WERI-Rb-1 (cell line): ENCODE data around the gene CREBL2.

Experiments
- DNase-seq: peaks from one replicate; pipeline ENCODE4 v3.0.0-alpha.2; 2020
- H3K27ac ChIP-seq: fragments of 250-450 bp; sonication (Bioruptor Pico); 2 replicates; pipeline ENCODE4 v1.5.1; 2020; ENCODE audit warnings: mild to moderate bottlenecking, moderate library complexity
- H3K27me3 ChIP-seq: fragments of 250-450 bp; sonication (Bioruptor Pico); 2 replicates; pipeline ENCODE4 v1.5.1; 2021; ENCODE audit warnings: mild to moderate bottlenecking, low read depth, moderate library complexity; ENCODE audit not compliant: insufficient read depth, severe bottlenecking
- H3K36me3 ChIP-seq: fragments of 250-450 bp; sonication (Bioruptor Pico); 2 replicates; pipeline ENCODE4 v1.5.1; 2020; ENCODE audit warnings: mild to moderate bottlenecking, moderate library complexity
- H3K4me3 ChIP-seq: 2 replicates; pipeline ENCODE4 v1.5.1; 2011; ENCODE audit warnings: low read depth, mild to moderate bottlenecking, control low read depth, low read length
- H3K9me3 ChIP-seq: fragments of 250-450 bp; sonication (Bioruptor Pico); 2 replicates; pipeline ENCODE4 v1.5.1; 2021; ENCODE audit warnings: mild to moderate bottlenecking, moderate library complexity; ENCODE audit not compliant: severe bottlenecking
- CTCF ChIP-seq: IDR thresholded peaks from 2 replicates; pipeline ENCODE4 v1.5.1; 2011; ENCODE audit warnings: low read depth, mild to moderate bottlenecking, control low read depth, inconsistent platforms, low read length

The CREBL2 gene

DNA sequence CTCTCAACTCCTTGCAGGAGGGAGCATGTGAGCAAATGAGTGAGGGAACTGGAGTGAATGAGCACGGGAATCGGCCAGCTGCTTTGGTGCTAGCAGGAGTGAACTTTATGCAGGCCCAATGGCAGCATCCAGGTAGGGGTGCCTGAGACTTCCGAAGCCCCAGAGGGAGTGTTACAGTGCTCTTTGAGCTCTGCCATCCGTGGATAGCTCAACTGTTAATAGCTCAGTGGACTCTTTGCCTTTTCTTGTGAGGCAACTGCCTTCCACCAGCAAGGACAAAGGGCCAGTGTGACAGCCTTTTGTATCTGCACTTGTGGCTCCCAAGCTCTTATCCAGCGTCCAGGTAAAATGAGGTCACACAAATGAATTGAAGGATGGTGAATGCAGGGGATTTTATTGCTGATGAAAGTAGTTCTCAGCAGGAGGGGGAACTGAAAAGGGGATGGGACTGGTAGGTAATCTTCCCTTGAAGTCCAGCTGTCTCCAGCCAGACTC, 12.9 kb downstream of the CREBL2 start:
- peaks cover 3% of the 10 kb centered on the region; the same call in 1 of the 2 replicates for H3K36me3 ChIP-seq
- no peak for TF ChIP-seq CTCF
- no peaks in the 10 kb centered on the region for H3K27me3 ChIP-seq
- no peak for DNase-seq
- H3K9me3 ChIP-seq, result peaks cover 3% of the 10 kb centered on the region
- H3K4me3 ChIP-seq, result no peak overlapping the region
- no peak overlapping the region for H3K27ac ChIP-seq

GRCh38 chr12:12626471-12626870, 14.8 kb downstream of the CREBL2 start:
- H3K4me3 ChIP-seq, result no peak overlapping the region
- no peak for TF ChIP-seq CTCF
- no peaks in the 10 kb centered on the region for H3K36me3 ChIP-seq
- no peak for DNase-seq
- H3K27ac ChIP-seq, result no peak overlapping the region
- no peaks in the 10 kb centered on the region for H3K27me3 ChIP-seq
- H3K9me3 ChIP-seq, result peaks cover 3% of the 10 kb centered on the region

GRCh38 chr12:12627308-12627827, 15.7 kb downstream of the CREBL2 start:
- H3K36me3 ChIP-seq, result no peaks in the 10 kb centered on the region
- no peak overlapping the region for H3K27ac ChIP-seq
- DNase-seq, result no peak
- H3K9me3 ChIP-seq, result peaks cover 3% of the 10 kb centered on the region
- no peak overlapping the region for H3K4me3 ChIP-seq
- no peaks in the 10 kb centered on the region for H3K27me3 ChIP-seq
- no peak for TF ChIP-seq CTCF

DNA sequence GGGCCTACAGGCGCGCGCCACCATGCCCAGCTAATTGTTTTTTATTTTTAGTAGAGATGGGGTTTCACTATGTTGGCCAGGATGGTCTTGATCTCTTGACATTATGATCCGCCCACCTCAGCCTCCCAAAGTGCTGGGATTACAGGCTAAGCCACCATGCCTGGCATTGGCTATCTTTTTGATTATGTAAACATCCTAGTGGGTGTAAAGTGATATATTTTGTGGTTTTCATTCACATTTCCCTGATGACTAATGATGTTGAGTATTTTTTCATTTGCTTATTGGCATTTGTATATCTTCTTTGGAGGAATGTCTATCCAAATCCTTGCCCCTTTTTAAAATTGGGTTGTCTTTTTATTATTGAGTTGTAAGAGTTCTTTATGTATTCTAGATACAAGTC, 16.3 kb downstream of the CREBL2 start:
- no peaks in the 10 kb centered on the region for H3K27me3 ChIP-seq
- DNase-seq, result no peak

DNA sequence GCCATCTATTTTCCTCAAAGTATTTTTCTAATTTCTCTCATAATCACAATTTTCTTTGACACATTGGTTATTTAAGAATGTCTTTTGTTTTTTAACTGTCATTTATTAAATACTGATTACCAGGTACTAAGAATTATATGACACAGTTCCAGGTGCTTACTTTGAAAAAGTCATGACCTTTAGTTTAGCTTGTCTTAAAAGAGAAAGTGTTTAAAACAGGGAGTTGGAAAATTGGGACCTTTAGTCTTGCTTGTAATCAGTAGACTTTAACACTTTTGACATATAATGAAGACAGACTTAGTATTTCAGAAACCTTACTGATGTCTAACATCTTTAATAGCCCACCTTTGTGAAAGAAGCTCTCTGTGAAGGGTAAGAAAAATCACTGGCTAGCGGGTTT, 19.2 kb downstream of the CREBL2 start:
- Histone ChIP-seq H3K27ac (no peak overlapping the region), H3K36me3 (peaks cover 3% of the 10 kb centered on the region; the same call in 1 of the 2 replicates), H3K4me3 (no peak overlapping the region), H3K9me3 (no peaks in the 10 kb centered on the region), H3K27me3 (no peaks in the 10 kb centered on the region)
- DNase-seq, result no peak
- TF ChIP-seq CTCF, result no peak

More for the DNA sequence above, 16.3 kb downstream of the CREBL2 start:
- Histone ChIP-seq H3K36me3 (no peaks in the 10 kb centered on the region), H3K27ac (no peak overlapping the region), H3K9me3 (peaks cover 3% of the 10 kb centered on the region), H3K4me3 (no peak overlapping the region)
- TF ChIP-seq CTCF, result no peak

DNA sequence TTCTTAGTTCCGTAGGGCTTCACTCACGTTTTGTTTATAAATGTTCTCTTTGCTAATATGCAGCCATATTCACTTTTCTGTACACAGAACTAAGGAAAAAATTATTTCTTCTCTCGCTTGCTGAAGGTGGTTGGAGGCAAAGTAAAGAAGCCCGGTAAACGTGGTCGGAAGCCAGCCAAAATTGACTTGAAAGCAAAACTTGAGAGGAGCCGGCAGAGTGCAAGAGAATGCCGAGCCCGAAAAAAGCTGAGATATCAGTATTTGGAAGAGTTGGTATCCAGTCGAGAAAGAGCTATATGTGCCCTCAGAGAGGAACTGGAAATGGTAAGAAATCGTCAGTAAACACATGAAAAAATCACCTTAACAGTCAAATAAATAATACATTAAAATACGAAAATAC, 24.0 kb downstream of the CREBL2 start:
- Histone ChIP-seq H3K27ac (no peak overlapping the region), H3K27me3 (no peaks in the 10 kb centered on the region), H3K9me3 (no peaks in the 10 kb centered on the region), H3K4me3 (no peak overlapping the region), H3K36me3 (peaks cover 26% of the 10 kb centered on the region)
- no peak for TF ChIP-seq CTCF
- DNase-seq, result no peak
